GM23248 (cell line): ENCODE measurements around the gene OR2G2.

Experiments used
- EZH2 ChIP-seq: fragments of 200-600 bp; sonication (generic); IDR thresholded peaks from 2 replicates; pipeline ENCODE4 v1.6.1; 2018; ENCODE audit warnings: antibody characterized with exemption, mild to moderate bottlenecking; ENCODE audit not compliant: insufficient read depth, poor library complexity, severe bottlenecking
- EZH2phosphoT487 ChIP-seq: fragments of 200-600 bp; sonication (generic); IDR thresholded peaks from 2 replicates; pipeline ENCODE4 v1.6.1; 2018; ENCODE audit warnings: antibody characterized with exemption, moderate library complexity, mild to moderate bottlenecking, low read depth; ENCODE audit not compliant: insufficient read depth

DNA sequence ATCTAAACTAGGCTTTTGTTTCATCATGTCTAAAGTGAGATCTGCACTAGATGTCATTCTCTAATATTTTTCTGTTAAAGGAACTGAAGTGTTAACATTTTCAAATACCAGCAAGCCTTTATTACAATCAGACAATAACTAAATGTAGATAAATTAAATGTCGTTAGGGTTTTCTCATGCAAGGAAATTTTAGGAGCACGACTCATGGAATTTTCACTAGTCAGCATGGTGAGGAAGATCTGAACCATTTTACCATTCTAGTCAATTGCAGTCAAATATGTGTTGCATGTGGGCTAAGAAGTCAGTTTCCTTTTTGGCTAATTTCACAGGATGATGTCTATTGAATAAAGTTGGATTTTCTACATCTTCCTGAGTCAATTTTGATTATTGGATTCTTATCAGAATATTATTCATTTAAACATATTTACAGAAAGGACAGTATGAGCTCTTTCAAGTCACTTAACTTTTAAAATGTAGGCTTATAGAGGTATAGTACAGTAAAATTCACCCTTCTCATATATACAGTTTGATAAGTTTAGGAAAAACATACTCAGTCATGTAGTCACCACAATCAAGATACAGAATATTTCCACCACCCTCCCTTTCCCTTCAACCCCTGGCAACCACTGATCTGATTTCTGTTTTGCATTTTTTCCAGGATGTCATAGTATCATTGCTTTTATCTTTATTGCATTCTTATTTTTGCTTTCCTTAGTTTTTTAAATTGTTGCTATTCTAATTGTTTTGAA is 30.1 kb upstream of the OR2G2 start:
- TF ChIP-seq EZH2phosphoT487 (no peak), EZH2 (no peak)
